H1 (cell line): ENCODE results near the gene ARF6.

Experiments
- BRCA1 ChIP-seq: IDR thresholded peaks from 2 replicates; pipeline ENCODE4 v1.6.1; 2012; ENCODE audit warnings: low read depth, low read length, improper control_type of control experiment
- CBX5 ChIP-seq: fragments of 300-800, 300-1000 bp; sonication (generic); IDR thresholded peaks from 2 replicates; pipeline ENCODE4 v1.7.1; 2016; ENCODE audit warnings: antibody characterized with exemption, low read length, low read depth
- CHD2 ChIP-seq: IDR thresholded peaks from 2 replicates; pipeline ENCODE4 v1.6.1; 2012; ENCODE audit warnings: low read length, improper control_type of control experiment
- CTCF ChIP-seq, 3 experiments: IDR thresholded peaks; 1 replicate in 2 of 3; 2 replicates in 1 of 3; pipeline versions ENCODE4 v1.5.1 to v1.6.1; 2011; ENCODE audit warnings: low read length in 3 of 3, mild to moderate bottlenecking in 3 of 3, inconsistent platforms in 2 of 3, low read depth in 1 of 3, moderate library complexity in 1 of 3; ENCODE audit not compliant: insufficient read depth in 1 of 3; ENCODE audit errors: control extremely low read depth in 1 of 3
- E2F6 ChIP-seq: IDR thresholded peaks from 2 replicates; pipeline ENCODE4 v1.6.1; 2012; ENCODE audit warnings: inconsistent platforms
- EZH2 ChIP-seq: fragments of 200-600 bp; sonication (generic); IDR thresholded peaks from 2 replicates; pipeline ENCODE4 v1.7.1; 2012; ENCODE audit warnings: low read depth, mild to moderate bottlenecking, moderate library complexity, low read length, inconsistent platforms; ENCODE audit not compliant: severe bottlenecking
- JUN ChIP-seq: IDR thresholded peaks from 2 replicates; pipeline ENCODE4 v1.6.1; 2011; ENCODE audit warnings: low read depth, mild to moderate bottlenecking, improper control_type of control experiment, low read length
- JUND ChIP-seq: IDR thresholded peaks from 2 replicates; pipeline ENCODE4 v1.6.1; 2011; ENCODE audit warnings: mild to moderate bottlenecking, improper control_type of control experiment, low read length
- MAFK ChIP-seq: IDR thresholded peaks from 2 replicates; pipeline ENCODE4 v1.6.1; 2012; ENCODE audit warnings: low read depth, mild to moderate bottlenecking, improper control_type of control experiment, low read length
- POLR2A ChIP-seq, 2 experiments: IDR thresholded peaks; 1 replicate in 1 of 2; 2 replicates in 1 of 2; pipeline ENCODE4 v1.6.1; 2011; ENCODE audit warnings: low read depth in 2 of 2, low read length in 2 of 2, mild to moderate bottlenecking in 2 of 2; ENCODE audit errors: control extremely low read depth in 1 of 2
- RAD21 ChIP-seq, 2 experiments: IDR thresholded peaks in 1 of 2; conservative IDR thresholded peaks in 1 of 2; 2 replicates each; pipeline ENCODE4 v1.6.1; 2011; ENCODE audit warnings: low read depth in 2 of 2, low read length in 2 of 2, improper control_type of control experiment in 1 of 2, inconsistent platforms in 1 of 2, mild to moderate bottlenecking in 1 of 2, moderate library complexity in 1 of 2
- SP2 ChIP-seq: IDR thresholded peaks from 2 replicates; pipeline ENCODE4 v1.6.1; 2012; ENCODE audit warnings: mild to moderate bottlenecking, low read length, inconsistent platforms
- TAF1 ChIP-seq: IDR thresholded peaks from 2 replicates; pipeline ENCODE4 v1.6.1; 2011; ENCODE audit warnings: mild to moderate bottlenecking, low read depth, low read length
- ZNF274 ChIP-seq: IDR thresholded peaks from 2 replicates; pipeline ENCODE4 v1.7.0; 2012; ENCODE audit warnings: low read length, borderline replicate concordance; ENCODE audit errors: extremely low read depth

GRCh38 chr14:49851813-49852212 lies 41.1 kb upstream of the ARF6 start:
- TF ChIP-seq POLR2A (IDR thresholded peaks at IDR 0.05; ENCODE audit: control extremely low read depth in 1 of 2, low read depth in 2 of 2, low read length in 2 of 2) (no peak), CTCF (IDR thresholded peaks at IDR 0.05; ENCODE audit: control extremely low read depth in 1 of 3, insufficient read depth in 1 of 3, low read depth in 1 of 3, low read length in 3 of 3) (no peak), BRCA1 (no peak), JUND (no peak), SP2 (no peak), CHD2 (no peak), TAF1 (no peak), JUN (no peak), E2F6 (no peak), MAFK (no peak), EZH2 (no peak), CBX5 (no peak), RAD21 (IDR thresholded peaks at IDR 0.05 in 1 of 2, conservative IDR thresholded peaks at IDR 0.05 in 1 of 2; ENCODE audit: low read depth in 2 of 2, low read length in 2 of 2) (no peak), ZNF274 (no peak)
